Liver (tissue), 9 donors: Measurements from ENCODE around the gene SNCAIP. TPM values are rescaled to one million over a fixed set of nuclear protein-coding genes. Genes with fewer than 3 reads are reported as not detected.

Source experiments
- DNase-seq: peaks from one replicate; pipeline ENCODE4 v3.0.0-alpha.2; 2017; ENCODE audit warnings: low spot score
- H3K27ac ChIP-seq, 2 donors: one replicate each; pipeline ENCODE4 v1.7.0; 2013; ENCODE audit warnings: inconsistent platforms in 2 of 2, low read length in 2 of 2, control low read depth in 1 of 2, low read depth in 1 of 2, mild to moderate bottlenecking in 1 of 2
- H3K27me3 ChIP-seq, 4 donors: one replicate each; pipeline versions ENCODE4 v1.6.1 to v1.7.0; 2013; ENCODE audit warnings: low read length in 3 of 4, inconsistent platforms in 1 of 4, mild to moderate bottlenecking in 1 of 4, moderate library complexity in 1 of 4; ENCODE audit not compliant: control insufficient read depth in 4 of 4, insufficient read depth in 4 of 4
- H3K36me3 ChIP-seq, 4 donors: one replicate each; pipeline versions ENCODE4 v1.6.1 to v1.7.0; 2013; ENCODE audit warnings: low read length in 3 of 4, mild to moderate bottlenecking in 3 of 4, low read depth in 1 of 4, moderate library complexity in 1 of 4; ENCODE audit not compliant: control insufficient read depth in 4 of 4, insufficient read depth in 3 of 4
- H3K4me1 ChIP-seq, 4 donors: one replicate each; pipeline versions ENCODE4 v1.6.1 to v1.7.0; 2013; ENCODE audit warnings: low read length in 3 of 4, mild to moderate bottlenecking in 3 of 4, moderate library complexity in 1 of 4; ENCODE audit not compliant: control insufficient read depth in 4 of 4, insufficient read depth in 4 of 4
- H3K4me3 ChIP-seq, 3 donors: one replicate each; pipeline versions ENCODE4 v1.6.1 to v1.7.0; 2013; ENCODE audit warnings: low read length in 3 of 3, control low read depth in 1 of 3, low read depth in 1 of 3, mild to moderate bottlenecking in 1 of 3
- H3K9ac ChIP-seq, 2 donors: one replicate each; pipeline ENCODE4 v1.7.0; 2013; ENCODE audit warnings: low read length in 2 of 2, mild to moderate bottlenecking in 2 of 2, moderate library complexity in 2 of 2, control low read depth in 1 of 2, low read depth in 1 of 2
- H3K9me3 ChIP-seq, 4 donors: one replicate each; pipeline versions ENCODE4 v1.6.1 to v1.7.0; 2013; ENCODE audit warnings: low read length in 3 of 4; ENCODE audit not compliant: control insufficient read depth in 4 of 4
- CTCF ChIP-seq: fragments of 150-350 bp; IDR thresholded peaks from 2 replicates; pipeline ENCODE4 v1.5.1; 2017; ENCODE audit warnings: improper control_type of control experiment, low read depth, low read length; ENCODE audit not compliant: missing input control
- EGR1 ChIP-seq, 2 donors: IDR thresholded peaks; 2 replicates each; pipeline ENCODE4 v1.6.1; 2016 to 2018; ENCODE audit warnings: antibody characterized with exemption in 2 of 2, low read depth in 2 of 2
- FOXA1 ChIP-seq: IDR thresholded peaks from 2 replicates; pipeline ENCODE4 v1.6.1; 2016; ENCODE audit warnings: antibody characterized with exemption
- FOXA2 ChIP-seq: IDR thresholded peaks from 2 replicates; pipeline ENCODE4 v1.6.1; 2016; ENCODE audit warnings: antibody characterized with exemption
- HNF4A ChIP-seq, 2 donors: conservative IDR thresholded peaks; 2 replicates each; pipeline ENCODE4 v1.6.1; 2016; ENCODE audit warnings: antibody characterized with exemption in 2 of 2, mild to moderate bottlenecking in 2 of 2
- HNF4G ChIP-seq: IDR thresholded peaks from 2 replicates; pipeline ENCODE4 v1.6.1; 2016; ENCODE audit warnings: antibody characterized with exemption
- JUND ChIP-seq, 2 donors: IDR thresholded peaks; 2 replicates each; pipeline ENCODE4 v1.6.1; 2016; ENCODE audit warnings: antibody characterized with exemption in 2 of 2
- RAD21 ChIP-seq, 2 donors: IDR thresholded peaks; 2 replicates each; pipeline ENCODE4 v1.6.1; 2016; ENCODE audit warnings: antibody characterized with exemption in 2 of 2, mild to moderate bottlenecking in 2 of 2
- RXRA ChIP-seq, 2 donors: IDR thresholded peaks; 2 replicates each; pipeline ENCODE4 v1.6.1; 2017 to 2018; ENCODE audit warnings: antibody characterized with exemption in 2 of 2, mild to moderate bottlenecking in 1 of 2
- SP1 ChIP-seq: IDR thresholded peaks from 2 replicates; pipeline ENCODE4 v1.6.1; 2018; ENCODE audit warnings: antibody characterized with exemption, mild to moderate bottlenecking
- TAF1 ChIP-seq: conservative IDR thresholded peaks from 2 replicates; pipeline ENCODE4 v1.6.1; 2016; ENCODE audit warnings: antibody characterized with exemption, mild to moderate bottlenecking
- YY1 ChIP-seq: IDR thresholded peaks from 2 replicates; pipeline ENCODE4 v1.6.1; 2016; ENCODE audit warnings: antibody characterized with exemption, mild to moderate bottlenecking
- WGBS: extraction: QIAGEN DNeasy Blood & Tissue Kit; methylation state at CpG from one replicate; pipeline ENCODE4 v1.1.7; 2013; 5-methylcytosine and 5-hydroxymethylcytosine counted together
- polyA plus RNA-seq, 2 donors: library from polyadenylated mRNA; stranded (reverse) in 1 of 2; unstranded in 1 of 2; fragments of 200-250 nt in 1 of 2; fragments of >200 nt in 1 of 2; fragmentation: Nextera tagmentation in 1 of 2; extraction: Ambion mirVana in 1 of 2; gene quantifications; one replicate each; pipeline versions ENCODE4 v1.2.1 to v1.2.3, GENCODE V29; 2013 to 2015
- total RNA-seq, 2 donors: library from RNA; depleted of rRNA; stranded (reverse); fragments of >200 nt; gene quantifications; one replicate each; pipeline ENCODE4 v1.2.3, GENCODE V29; 2014
- TF ChIP-seq, protein P1 (sequence below): IDR thresholded peaks from 2 replicates; pipeline ENCODE4 v1.6.1; 2016; ENCODE audit warnings: antibody characterized with exemption, mild to moderate bottlenecking
- TF ChIP-seq, protein P2 (sequence below): IDR thresholded peaks from 2 replicates; pipeline ENCODE4 v1.6.1; 2016; ENCODE audit warnings: antibody characterized with exemption
- TF ChIP-seq, protein P3 (sequence below): IDR thresholded peaks from 2 replicates; pipeline ENCODE4 v1.6.1; 2016; ENCODE audit warnings: antibody characterized with exemption
- TF ChIP-seq, protein P4 (sequence below): IDR thresholded peaks from 2 replicates; pipeline ENCODE4 v1.6.1; 2016; ENCODE audit warnings: antibody characterized with exemption
- donor health status: healthy.
- donor health status: healthy.
- donor health status: healthy.
- donor health status: healthy.
- donor health status: healthy.

Gene SNCAIP
- total and polyA plus RNA-seq, 4 donors: 0.17 to 2.1 (median 0.74) TPM

- H3K9me3 ChIP-seq: no peaks in the 10 kb centered on the region
- no peaks in the 10 kb centered on the region for H3K4me1 ChIP-seq
- DNase-seq: no peak
- no peaks in the 10 kb centered on the region for H3K27me3 ChIP-seq
- H3K36me3 ChIP-seq: peaks cover 0 to 3% (median 1%) of the 10 kb centered on the region in 4 donors
- no peak overlapping the region for H3K27ac ChIP-seq
- no peak overlapping the region for H3K4me3 ChIP-seq
- WGBS: 81% methylated on average over 1 of the region's 1 CpG
- TF ChIP-seq HNF4G (no peak), CTCF (no peak), SP1 (no peak), FOXA2 (no peak), YY1 (no peak), FOXA1 (no peak), RXRA (IDR thresholded peaks at IDR 0.05) (no peak), HNF4A (conservative IDR thresholded peaks at IDR 0.05) (no peak), RAD21 (IDR thresholded peaks at IDR 0.05) (no peak), EGR1 (IDR thresholded peaks at IDR 0.05; ENCODE audit: low read depth in 2 of 2) (no peak), JUND (IDR thresholded peaks at IDR 0.05) (no peak)
- TF ChIP-seq, protein P1, sequence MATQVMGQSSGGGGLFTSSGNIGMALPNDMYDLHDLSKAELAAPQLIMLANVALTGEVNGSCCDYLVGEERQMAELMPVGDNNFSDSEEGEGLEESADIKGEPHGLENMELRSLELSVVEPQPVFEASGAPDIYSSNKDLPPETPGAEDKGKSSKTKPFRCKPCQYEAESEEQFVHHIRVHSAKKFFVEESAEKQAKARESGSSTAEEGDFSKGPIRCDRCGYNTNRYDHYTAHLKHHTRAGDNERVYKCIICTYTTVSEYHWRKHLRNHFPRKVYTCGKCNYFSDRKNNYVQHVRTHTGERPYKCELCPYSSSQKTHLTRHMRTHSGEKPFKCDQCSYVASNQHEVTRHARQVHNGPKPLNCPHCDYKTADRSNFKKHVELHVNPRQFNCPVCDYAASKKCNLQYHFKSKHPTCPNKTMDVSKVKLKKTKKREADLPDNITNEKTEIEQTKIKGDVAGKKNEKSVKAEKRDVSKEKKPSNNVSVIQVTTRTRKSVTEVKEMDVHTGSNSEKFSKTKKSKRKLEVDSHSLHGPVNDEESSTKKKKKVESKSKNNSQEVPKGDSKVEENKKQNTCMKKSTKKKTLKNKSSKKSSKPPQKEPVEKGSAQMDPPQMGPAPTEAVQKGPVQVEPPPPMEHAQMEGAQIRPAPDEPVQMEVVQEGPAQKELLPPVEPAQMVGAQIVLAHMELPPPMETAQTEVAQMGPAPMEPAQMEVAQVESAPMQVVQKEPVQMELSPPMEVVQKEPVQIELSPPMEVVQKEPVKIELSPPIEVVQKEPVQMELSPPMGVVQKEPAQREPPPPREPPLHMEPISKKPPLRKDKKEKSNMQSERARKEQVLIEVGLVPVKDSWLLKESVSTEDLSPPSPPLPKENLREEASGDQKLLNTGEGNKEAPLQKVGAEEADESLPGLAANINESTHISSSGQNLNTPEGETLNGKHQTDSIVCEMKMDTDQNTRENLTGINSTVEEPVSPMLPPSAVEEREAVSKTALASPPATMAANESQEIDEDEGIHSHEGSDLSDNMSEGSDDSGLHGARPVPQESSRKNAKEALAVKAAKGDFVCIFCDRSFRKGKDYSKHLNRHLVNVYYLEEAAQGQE: no peak
- TF ChIP-seq, protein P2, sequence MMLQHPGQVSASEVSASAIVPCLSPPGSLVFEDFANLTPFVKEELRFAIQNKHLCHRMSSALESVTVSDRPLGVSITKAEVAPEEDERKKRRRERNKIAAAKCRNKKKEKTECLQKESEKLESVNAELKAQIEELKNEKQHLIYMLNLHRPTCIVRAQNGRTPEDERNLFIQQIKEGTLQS: no peak
- TF ChIP-seq, protein P3, sequence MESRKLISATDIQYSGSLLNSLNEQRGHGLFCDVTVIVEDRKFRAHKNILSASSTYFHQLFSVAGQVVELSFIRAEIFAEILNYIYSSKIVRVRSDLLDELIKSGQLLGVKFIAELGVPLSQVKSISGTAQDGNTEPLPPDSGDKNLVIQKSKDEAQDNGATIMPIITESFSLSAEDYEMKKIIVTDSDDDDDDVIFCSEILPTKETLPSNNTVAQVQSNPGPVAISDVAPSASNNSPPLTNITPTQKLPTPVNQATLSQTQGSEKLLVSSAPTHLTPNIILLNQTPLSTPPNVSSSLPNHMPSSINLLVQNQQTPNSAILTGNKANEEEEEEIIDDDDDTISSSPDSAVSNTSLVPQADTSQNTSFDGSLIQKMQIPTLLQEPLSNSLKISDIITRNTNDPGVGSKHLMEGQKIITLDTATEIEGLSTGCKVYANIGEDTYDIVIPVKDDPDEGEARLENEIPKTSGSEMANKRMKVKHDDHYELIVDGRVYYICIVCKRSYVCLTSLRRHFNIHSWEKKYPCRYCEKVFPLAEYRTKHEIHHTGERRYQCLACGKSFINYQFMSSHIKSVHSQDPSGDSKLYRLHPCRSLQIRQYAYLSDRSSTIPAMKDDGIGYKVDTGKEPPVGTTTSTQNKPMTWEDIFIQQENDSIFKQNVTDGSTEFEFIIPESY: no peak
- TF ChIP-seq, protein P4, sequence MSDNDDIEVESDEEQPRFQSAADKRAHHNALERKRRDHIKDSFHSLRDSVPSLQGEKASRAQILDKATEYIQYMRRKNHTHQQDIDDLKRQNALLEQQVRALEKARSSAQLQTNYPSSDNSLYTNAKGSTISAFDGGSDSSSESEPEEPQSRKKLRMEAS: no peak
- H3K9ac ChIP-seq: no peak overlapping the region
Measured at GRCh38 chr5:122442938-122443337, 130.9 kb downstream of the SNCAIP start.

GRCh38 chr5:122444411-122444810 is 132.4 kb downstream of the SNCAIP start:
- Histone ChIP-seq H3K27ac (no peak overlapping the region), H3K4me1 (no peaks in the 10 kb centered on the region), H3K27me3 (no peaks in the 10 kb centered on the region), H3K4me3 (no peak overlapping the region), H3K9me3 (no peaks in the 10 kb centered on the region), H3K9ac (no peak overlapping the region), H3K36me3 (peaks cover 0 to 3% (median 1%) of the 10 kb centered on the region in 4 donors)
- WGBS: 97% methylated on average over 5 of the region's 5 CpGs
- no peak for DNase-seq
- TF ChIP-seq, protein P1: no peak
- no peak for TF ChIP-seq SP1
- TF ChIP-seq RAD21 (IDR thresholded peaks at IDR 0.05): no peak
- TF ChIP-seq CTCF: no peak
- TF ChIP-seq, protein P4: no peak
- no peak for TF ChIP-seq HNF4G
- no peak for TF ChIP-seq FOXA2
- no peak for TF ChIP-seq HNF4A (conservative IDR thresholded peaks at IDR 0.05)
- TF ChIP-seq TAF1: no peak
- TF ChIP-seq, protein P2: no peak
- TF ChIP-seq EGR1 (IDR thresholded peaks at IDR 0.05; ENCODE audit: low read depth in 2 of 2): no peak
- TF ChIP-seq FOXA1: no peak
- TF ChIP-seq YY1: no peak
